Sigmoid colon (tissue), 7 donors: Measurements from ENCODE around the gene LPO. TPM values are rescaled to one million over a fixed set of nuclear protein-coding genes. Genes with fewer than 3 reads are reported as not detected.

Experiments
- DNase-seq: peaks from one replicate; pipeline ENCODE4 v3.0.0-alpha.2; 2019
- H3K27ac ChIP-seq, 4 donors: fragments of 200-600 bp; sonication (generic); one replicate each; pipeline ENCODE4 v1.5.1; 2016 to 2019; ENCODE audit warnings: mild to moderate bottlenecking in 1 of 4
- H3K27me3 ChIP-seq, 3 donors: fragments of 200-600 bp; sonication (generic); one replicate each; pipeline ENCODE4 v1.5.1; 2019; ENCODE audit warnings: mild to moderate bottlenecking in 1 of 3
- H3K36me3 ChIP-seq, 4 donors: fragments of 200-600 bp; sonication (generic); one replicate each; pipeline ENCODE4 v1.5.1; 2016 to 2019
- H3K4me1 ChIP-seq, 4 donors: fragments of 200-600 bp; sonication (generic); one replicate each; pipeline ENCODE4 v1.5.1; 2017 to 2019
- H3K4me3 ChIP-seq, 4 donors: fragments of 200-600 bp; sonication (generic); one replicate each; pipeline ENCODE4 v1.5.1; 2017 to 2019; ENCODE audit warnings: mild to moderate bottlenecking in 2 of 4, moderate library complexity in 1 of 4
- H3K9me3 ChIP-seq, 4 donors: fragments of 200-600 bp in 3 of 4; sonication (generic) in 3 of 4; one replicate each; pipeline versions ENCODE4 v1.5.1 to v1.6.1; 2013 to 2019
- EP300 ChIP-seq, 4 donors: sonication (generic); formaldehyde crosslinking; IDR thresholded peaks; one replicate each; pipeline ENCODE4 v1.6.1; 2017; ENCODE audit warnings: antibody characterized with exemption in 4 of 4
- POLR2A ChIP-seq, 2 donors: fragments of 450-650 bp; IDR thresholded peaks; one replicate each; pipeline ENCODE4 v1.6.1; 2016; ENCODE audit warnings: antibody characterized with exemption in 2 of 2, mild to moderate bottlenecking in 2 of 2, moderate library complexity in 2 of 2
- POLR2AphosphoS5 ChIP-seq, 4 donors: sonication (generic); formaldehyde crosslinking; IDR thresholded peaks; one replicate each; pipeline ENCODE4 v1.6.1; 2017; ENCODE audit warnings: antibody characterized with exemption in 4 of 4
- WGBS, 2 donors: extraction: QIAGEN DNeasy Blood & Tissue Kit; methylation state at CpG; one replicate each; pipeline ENCODE4 v1.1.7; 2013; 5-methylcytosine and 5-hydroxymethylcytosine counted together
- intact Hi-C: fragments of 100-400 bp; cut with DNase I; formaldehyde crosslinking; loops from one replicate; pipeline ENCODE4 v1.15.1; 2023
- polyA plus RNA-seq, 3 donors: library from polyadenylated mRNA; stranded (reverse); fragments of 200-250 nt; gene quantifications; one replicate each; pipeline ENCODE4 v1.2.3, GENCODE V29; 2013
- total RNA-seq, 4 donors: library from RNA; depleted of rRNA; stranded (reverse); fragments of >200 nt; gene quantifications; one replicate each; pipeline ENCODE4 v1.1.0, GENCODE V29; 2016
- TF ChIP-seq, protein P1 (sequence below), 4 experiments: fragments of 450-650 bp in 3 of 4; fragments of 200-600 bp in 1 of 4; IDR thresholded peaks; one replicate each; pipeline ENCODE4 v1.5.1; 2016 to 2019; ENCODE audit warnings: antibody characterized with exemption in 4 of 4, mild to moderate bottlenecking in 3 of 4, moderate library complexity in 2 of 4
- donor health status: healthy with polysubstance abuse.
- donor health status: Bipolar disorder and iron deficiency.
- donor health status: healthy.

LPO gene
- total and polyA plus RNA-seq, 7 donors = not detected

DNA sequence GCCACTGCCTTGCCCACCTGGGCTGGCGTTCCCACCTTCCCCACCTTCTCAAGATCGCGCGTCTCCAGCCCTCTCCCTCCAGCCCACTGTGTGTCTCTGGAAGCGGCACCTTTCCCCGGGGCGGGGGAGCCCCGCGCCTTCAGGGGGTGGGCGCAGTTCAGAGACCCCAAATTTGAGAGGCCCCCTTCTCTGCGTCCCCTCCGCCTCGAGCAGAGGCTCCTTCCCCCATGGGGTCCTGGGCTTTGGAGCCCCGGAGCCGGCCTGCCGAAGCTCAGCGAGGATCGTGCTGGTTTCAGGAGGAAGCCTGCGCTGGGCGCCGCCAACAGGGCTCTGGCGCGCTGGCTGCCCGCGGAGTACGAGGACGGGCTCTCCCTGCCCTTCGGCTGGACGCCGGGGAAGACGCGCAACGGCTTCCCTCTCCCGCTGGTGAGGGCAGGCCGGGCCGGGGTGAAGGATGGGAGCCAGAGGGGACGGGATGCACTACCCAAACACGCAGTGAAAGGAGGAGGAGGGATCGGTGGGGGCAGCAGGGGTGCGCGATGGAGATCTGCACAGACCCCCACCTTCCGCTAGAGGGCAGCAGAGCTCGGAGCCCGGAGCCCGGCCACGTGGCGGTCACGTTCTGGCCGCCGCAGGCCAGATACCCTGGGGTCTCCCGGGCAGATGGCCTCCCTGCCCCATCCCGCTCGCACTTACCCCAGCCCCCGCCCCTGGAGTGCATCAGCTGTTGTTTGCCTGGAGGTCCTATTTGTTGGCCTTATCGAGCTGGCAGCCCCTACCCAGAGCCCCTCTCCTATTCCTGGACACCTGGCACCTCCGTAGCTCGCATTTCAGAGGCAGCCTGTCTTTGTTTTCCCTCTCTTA, 11.1 kb downstream of the LPO start:
- Histone ChIP-seq H3K27me3 (peaks cover 0 to 31% (median 14%) of the 10 kb centered on the region in 3 donors), H3K27ac (no peak overlapping the region), H3K4me1 (peaks cover 0 to 13% (median 12%) of the 10 kb centered on the region in 4 donors), H3K4me3 (peak overlapping the region; percentile 26 to 52 (median 44)), H3K36me3 (no peaks in the 10 kb centered on the region), H3K9me3 (no peaks in the 10 kb centered on the region)
- TF ChIP-seq, protein P1, sequence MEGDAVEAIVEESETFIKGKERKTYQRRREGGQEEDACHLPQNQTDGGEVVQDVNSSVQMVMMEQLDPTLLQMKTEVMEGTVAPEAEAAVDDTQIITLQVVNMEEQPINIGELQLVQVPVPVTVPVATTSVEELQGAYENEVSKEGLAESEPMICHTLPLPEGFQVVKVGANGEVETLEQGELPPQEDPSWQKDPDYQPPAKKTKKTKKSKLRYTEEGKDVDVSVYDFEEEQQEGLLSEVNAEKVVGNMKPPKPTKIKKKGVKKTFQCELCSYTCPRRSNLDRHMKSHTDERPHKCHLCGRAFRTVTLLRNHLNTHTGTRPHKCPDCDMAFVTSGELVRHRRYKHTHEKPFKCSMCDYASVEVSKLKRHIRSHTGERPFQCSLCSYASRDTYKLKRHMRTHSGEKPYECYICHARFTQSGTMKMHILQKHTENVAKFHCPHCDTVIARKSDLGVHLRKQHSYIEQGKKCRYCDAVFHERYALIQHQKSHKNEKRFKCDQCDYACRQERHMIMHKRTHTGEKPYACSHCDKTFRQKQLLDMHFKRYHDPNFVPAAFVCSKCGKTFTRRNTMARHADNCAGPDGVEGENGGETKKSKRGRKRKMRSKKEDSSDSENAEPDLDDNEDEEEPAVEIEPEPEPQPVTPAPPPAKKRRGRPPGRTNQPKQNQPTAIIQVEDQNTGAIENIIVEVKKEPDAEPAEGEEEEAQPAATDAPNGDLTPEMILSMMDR (IDR thresholded peaks at IDR 0.05) = peak; percentile 56 to 94 (median 76)
- no peak for TF ChIP-seq POLR2AphosphoS5 (IDR thresholded peaks at IDR 0.05)
- WGBS, 2 donors = 7% methylated on average over 57 of the region's 57 CpGs
- intact Hi-C loops = loop anchor here (2.0 kb wide), 1 partner anchor 167 kb away; the partner anchor contains the start of gene RNF43
- DNase-seq = peak; percentile 80

DNA sequence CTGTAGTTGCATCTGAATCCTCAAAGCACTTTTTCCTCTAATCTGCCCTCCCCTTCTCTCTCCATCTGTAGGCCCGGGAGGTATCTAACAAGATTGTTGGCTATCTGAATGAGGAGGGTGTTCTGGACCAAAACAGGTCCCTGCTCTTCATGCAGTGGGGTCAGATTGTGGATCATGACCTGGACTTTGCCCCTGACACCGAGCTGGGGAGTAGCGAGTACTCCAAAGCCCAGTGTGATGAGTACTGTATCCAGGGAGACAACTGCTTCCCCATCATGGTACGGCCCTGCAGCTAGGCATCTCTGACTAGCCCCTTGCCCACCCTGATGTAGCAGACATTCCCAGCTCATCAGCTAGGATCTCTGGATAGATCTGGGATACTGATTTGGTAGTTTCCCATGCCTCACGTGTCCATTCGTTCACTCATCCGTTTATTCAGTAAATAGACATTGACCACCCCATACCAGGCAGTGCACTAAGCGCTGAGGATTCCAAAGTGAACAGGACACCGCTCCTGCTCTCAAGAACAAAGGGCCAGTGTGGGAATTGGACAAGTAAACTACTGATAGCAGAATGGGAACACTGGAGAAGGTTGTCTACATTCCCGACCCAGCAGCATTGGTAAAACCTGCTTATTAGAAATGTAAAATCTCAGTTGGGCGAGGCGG, 12.1 kb downstream of the LPO start:
- peaks cover 0 to 34% (median 14%) of the 10 kb centered on the region in 3 donors for H3K27me3 ChIP-seq
- TF ChIP-seq POLR2AphosphoS5 (IDR thresholded peaks at IDR 0.05) (no peak), EP300 (IDR thresholded peaks at IDR 0.05) (no peak), POLR2A (IDR thresholded peaks at IDR 0.05) (no peak)
- TF ChIP-seq, protein P1 (IDR thresholded peaks at IDR 0.05) = no peak
- DNase-seq = no peak
- H3K4me1 ChIP-seq = peaks cover 0 to 13% (median 12%) of the 10 kb centered on the region in 4 donors
- H3K27ac ChIP-seq = no peak overlapping the region
- H3K36me3 ChIP-seq = no peaks in the 10 kb centered on the region
- 84 to 92% methylated on average over 12 of the region's 12 CpGs for WGBS, 2 donors
- intact Hi-C loops = no loop called here
- no peaks in the 10 kb centered on the region for H3K9me3 ChIP-seq
- H3K4me3 ChIP-seq = no peak overlapping the region

DNA sequence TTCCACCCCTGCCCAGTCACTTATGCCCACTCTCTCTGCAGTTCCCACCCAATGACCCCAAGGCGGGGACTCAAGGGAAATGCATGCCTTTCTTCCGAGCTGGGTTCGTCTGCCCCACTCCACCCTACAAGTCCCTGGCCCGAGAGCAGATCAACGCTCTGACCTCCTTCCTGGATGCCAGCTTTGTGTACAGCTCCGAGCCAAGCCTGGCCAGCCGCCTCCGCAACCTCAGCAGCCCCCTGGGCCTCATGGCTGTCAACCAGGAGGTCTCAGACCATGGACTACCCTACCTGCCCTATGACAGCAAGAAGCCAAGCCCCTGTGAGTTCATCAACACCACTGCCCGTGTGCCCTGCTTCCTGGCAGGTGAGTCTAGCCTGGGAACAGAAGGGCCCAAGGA, 13.8 kb downstream of the LPO start:
- Histone ChIP-seq H3K36me3 (no peaks in the 10 kb centered on the region), H3K27me3 (peaks cover 0 to 30% (median 14%) of the 10 kb centered on the region in 3 donors), H3K4me1 (peaks cover 0 to 13% (median 12%) of the 10 kb centered on the region in 4 donors), H3K9me3 (no peaks in the 10 kb centered on the region), H3K4me3 (no peak overlapping the region), H3K27ac (no peak overlapping the region)
- no peak for DNase-seq
- intact Hi-C loops = no loop called here
- 65 to 77% methylated on average over 9 of the region's 9 CpGs for WGBS, 2 donors
- no peak for TF ChIP-seq EP300 (IDR thresholded peaks at IDR 0.05)
- no peak for TF ChIP-seq POLR2AphosphoS5 (IDR thresholded peaks at IDR 0.05)
- no peak for TF ChIP-seq POLR2A (IDR thresholded peaks at IDR 0.05)
- TF ChIP-seq, protein P1 (IDR thresholded peaks at IDR 0.05) = no peak

DNA sequence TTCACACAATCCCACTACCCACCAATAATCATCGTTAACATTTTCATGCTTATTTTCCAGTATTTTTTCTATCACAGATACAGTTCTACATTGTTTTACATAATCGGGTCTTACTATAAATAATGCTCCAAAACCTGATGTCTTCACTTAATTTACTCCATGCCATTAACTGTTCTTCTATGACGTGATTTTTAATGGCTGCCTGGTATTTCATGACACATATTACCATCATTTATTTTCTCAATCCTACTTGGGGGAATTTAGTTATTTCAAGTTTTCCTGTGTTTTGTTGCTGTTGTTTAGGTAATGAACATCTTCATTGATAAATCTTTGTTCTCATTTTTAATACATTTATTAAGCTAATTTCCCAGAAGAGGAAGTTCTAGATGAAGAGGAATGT, 14.7 kb downstream of the LPO start:
- Histone ChIP-seq H3K4me1 (peaks cover 0 to 13% (median 12%) of the 10 kb centered on the region in 4 donors), H3K27me3 (peaks cover 0 to 30% (median 14%) of the 10 kb centered on the region in 3 donors), H3K36me3 (no peaks in the 10 kb centered on the region), H3K4me3 (no peak overlapping the region), H3K27ac (no peak overlapping the region), H3K9me3 (no peaks in the 10 kb centered on the region)
- intact Hi-C loops = no loop called here
- WGBS, 2 donors = 76 to 85% methylated on average over 3 of the region's 3 CpGs
- TF ChIP-seq POLR2AphosphoS5 (IDR thresholded peaks at IDR 0.05) (no peak), EP300 (IDR thresholded peaks at IDR 0.05) (no peak)
- TF ChIP-seq, protein P1 (IDR thresholded peaks at IDR 0.05) = no peak
- DNase-seq = no peak
